Measurements from ENCODE around the gene ANKH.

Gene ANKH

GRCh38 chr5:14744296-14745187, 127.0 kb downstream of the ANKH start:
- H2AFZ ChIP-seq (ENCODE audit: low read length) = no peak overlapping the region
- peaks cover 33% of the 10 kb centered on the region; the same call in 1 of the 2 replicates for H3K36me3 ChIP-seq (ENCODE audit: insufficient read depth, low read length)
- H3K9me2 ChIP-seq (replicated peaks; ENCODE audit: low read depth, low read length) = no peaks in the 10 kb centered on the region
- no peak for TF ChIP-seq EZH2phosphoT487 (IDR thresholded peaks at IDR 0.05; ENCODE audit: borderline replicate concordance)
- TF ChIP-seq, protein P1, sequence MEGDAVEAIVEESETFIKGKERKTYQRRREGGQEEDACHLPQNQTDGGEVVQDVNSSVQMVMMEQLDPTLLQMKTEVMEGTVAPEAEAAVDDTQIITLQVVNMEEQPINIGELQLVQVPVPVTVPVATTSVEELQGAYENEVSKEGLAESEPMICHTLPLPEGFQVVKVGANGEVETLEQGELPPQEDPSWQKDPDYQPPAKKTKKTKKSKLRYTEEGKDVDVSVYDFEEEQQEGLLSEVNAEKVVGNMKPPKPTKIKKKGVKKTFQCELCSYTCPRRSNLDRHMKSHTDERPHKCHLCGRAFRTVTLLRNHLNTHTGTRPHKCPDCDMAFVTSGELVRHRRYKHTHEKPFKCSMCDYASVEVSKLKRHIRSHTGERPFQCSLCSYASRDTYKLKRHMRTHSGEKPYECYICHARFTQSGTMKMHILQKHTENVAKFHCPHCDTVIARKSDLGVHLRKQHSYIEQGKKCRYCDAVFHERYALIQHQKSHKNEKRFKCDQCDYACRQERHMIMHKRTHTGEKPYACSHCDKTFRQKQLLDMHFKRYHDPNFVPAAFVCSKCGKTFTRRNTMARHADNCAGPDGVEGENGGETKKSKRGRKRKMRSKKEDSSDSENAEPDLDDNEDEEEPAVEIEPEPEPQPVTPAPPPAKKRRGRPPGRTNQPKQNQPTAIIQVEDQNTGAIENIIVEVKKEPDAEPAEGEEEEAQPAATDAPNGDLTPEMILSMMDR (conservative IDR thresholded peaks at IDR 0.05; ENCODE audit: low read length) = no peak
- H4K20me1 ChIP-seq (ENCODE audit: insufficient read depth, low read length, poor library complexity, severe bottlenecking) = no peaks in the 10 kb centered on the region
- peaks cover 5% of the 10 kb centered on the region for H3K4me1 ChIP-seq (ENCODE audit: insufficient read depth, low read length, poor library complexity, severe bottlenecking)
- no peak overlapping the region for H3K4me3 ChIP-seq (ENCODE audit: low read length, poor library complexity, severe bottlenecking)
- H3K27me3 ChIP-seq (ENCODE audit: insufficient read depth, low read length, poor library complexity, severe bottlenecking) = no peaks in the 10 kb centered on the region
- no peaks in the 10 kb centered on the region for H3F3A ChIP-seq (ENCODE audit: low read depth)
- no peaks in the 10 kb centered on the region for H3K9me3 ChIP-seq (ENCODE audit: insufficient read depth, low read depth, low read length)
- no peaks in the 10 kb centered on the region for H3K79me2 ChIP-seq (ENCODE audit: insufficient read depth, low read length)
- H3K4me2 ChIP-seq (ENCODE audit: low read depth, low read length, poor library complexity, severe bottlenecking) = no peak overlapping the region
- no peak overlapping the region for H3K9ac ChIP-seq (ENCODE audit: low read depth, low read length, poor library complexity, severe bottlenecking)

- peaks cover 5% of the 10 kb centered on the region for H3K4me1 ChIP-seq (ENCODE audit: insufficient read depth, low read length, poor library complexity, severe bottlenecking)
- no peak overlapping the region for H3K9ac ChIP-seq (ENCODE audit: low read depth, low read length, poor library complexity, severe bottlenecking)
- no peak for TF ChIP-seq EZH2phosphoT487 (IDR thresholded peaks at IDR 0.05; ENCODE audit: borderline replicate concordance)
- TF ChIP-seq, protein P1 (conservative IDR thresholded peaks at IDR 0.05; ENCODE audit: low read length) = no peak
- H2AFZ ChIP-seq (ENCODE audit: low read length) = no peak overlapping the region
- H3K9me2 ChIP-seq (replicated peaks; ENCODE audit: low read depth, low read length) = no peaks in the 10 kb centered on the region
- no peaks in the 10 kb centered on the region for H3K79me2 ChIP-seq (ENCODE audit: insufficient read depth, low read length)
- H3K9me3 ChIP-seq (ENCODE audit: insufficient read depth, low read depth, low read length) = no peaks in the 10 kb centered on the region
- H3K27me3 ChIP-seq (ENCODE audit: insufficient read depth, low read length, poor library complexity, severe bottlenecking) = no peaks in the 10 kb centered on the region
- H3K36me3 ChIP-seq (ENCODE audit: insufficient read depth, low read length) = peaks cover 35% of the 10 kb centered on the region; the same call in 1 of the 2 replicates
- no peak overlapping the region for H3K4me2 ChIP-seq (ENCODE audit: low read depth, low read length, poor library complexity, severe bottlenecking)
- no peaks in the 10 kb centered on the region for H4K20me1 ChIP-seq (ENCODE audit: insufficient read depth, low read length, poor library complexity, severe bottlenecking)
- H3K4me3 ChIP-seq (ENCODE audit: low read length, poor library complexity, severe bottlenecking) = no peak overlapping the region
- H3F3A ChIP-seq (ENCODE audit: low read depth) = no peaks in the 10 kb centered on the region
Measured at GRCh38 chr5:14743601-14744295, 127.8 kb downstream of the ANKH start.

DNA sequence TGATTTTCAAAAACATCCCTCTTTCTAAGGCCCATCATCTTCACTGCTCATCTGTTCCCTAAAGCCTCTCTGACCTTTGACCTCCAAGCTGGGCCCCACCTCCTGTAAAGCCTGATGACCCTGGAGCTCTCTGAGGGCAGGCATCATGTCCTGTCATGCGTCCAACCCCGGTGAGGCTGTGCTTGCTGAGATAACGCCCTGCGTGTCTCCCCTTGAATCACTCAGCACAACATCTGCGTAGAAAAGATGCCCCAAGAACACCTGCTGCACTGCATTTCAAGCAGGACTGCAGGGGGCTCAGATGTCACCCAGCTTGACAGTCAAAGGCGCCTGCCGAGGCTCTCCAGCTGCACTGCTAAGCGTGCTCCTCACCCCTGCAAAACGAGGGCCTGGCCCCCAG, 129.1 kb downstream of the ANKH start:
- Histone ChIP-seq H2AFZ (ENCODE audit: low read length) (no peak overlapping the region), H3K79me2 (ENCODE audit: insufficient read depth, low read length) (no peaks in the 10 kb centered on the region), H3K9ac (ENCODE audit: low read depth, low read length, poor library complexity, severe bottlenecking) (no peak overlapping the region), H3F3A (ENCODE audit: low read depth) (no peaks in the 10 kb centered on the region), H3K4me1 (ENCODE audit: insufficient read depth, low read length, poor library complexity, severe bottlenecking) (peaks cover 5% of the 10 kb centered on the region), H3K27me3 (ENCODE audit: insufficient read depth, low read length, poor library complexity, severe bottlenecking) (no peaks in the 10 kb centered on the region), H3K9me3 (ENCODE audit: insufficient read depth, low read depth, low read length) (no peaks in the 10 kb centered on the region), H4K20me1 (ENCODE audit: insufficient read depth, low read length, poor library complexity, severe bottlenecking) (no peaks in the 10 kb centered on the region), H3K36me3 (ENCODE audit: insufficient read depth, low read length) (peaks cover 40% of the 10 kb centered on the region; the same call in 1 of the 2 replicates), H3K4me2 (ENCODE audit: low read depth, low read length, poor library complexity, severe bottlenecking) (no peak overlapping the region), H3K4me3 (ENCODE audit: low read length, poor library complexity, severe bottlenecking) (no peak overlapping the region), H3K9me2 (replicated peaks; ENCODE audit: low read depth, low read length) (no peaks in the 10 kb centered on the region)
- TF ChIP-seq EZH2phosphoT487 (IDR thresholded peaks at IDR 0.05; ENCODE audit: borderline replicate concordance) = no peak
- TF ChIP-seq, protein P1 (conservative IDR thresholded peaks at IDR 0.05; ENCODE audit: low read length) = no peak
